K562 (cell line): ENCODE results near the gene SNCA. TPM values are rescaled to one million over a fixed set of nuclear protein-coding genes. Genes with fewer than 3 reads are reported as not detected.

Experiments used
- ATAC-seq: fragments of 200-7000 bp; cut with Tn5 transposase; 3 replicates; pipeline ENCODE4 v1.9.1; 2020; ENCODE audit warnings: moderate library complexity
- BruUV-seq: library from RNA; stranded (reverse); fragments of 400-500 nt; replicated peaks from 2 replicates; lab custom pipeline; 2021; lab: Mats Ljungman, UMichigan
- CTCF ChIA-PET: fragments of 300-600 bp; formaldehyde crosslinking; extraction: SDS; loops from one replicate; lab custom pipeline; 2021; ENCODE audit warnings: low intra/inter-chr PET ratio; lab: Yijun Ruan, JAX
- POLR2A ChIA-PET: fragments of 300-600, 350-650 bp; sonication (Branson Sonifier 250); formaldehyde crosslinking; extraction: SDS; loops from one replicate; lab custom pipeline; 2021; ENCODE audit warnings: antibody characterized with exemption, inconsistent platforms; lab: Yijun Ruan, JAX
- DNase-seq, 4 experiments: peaks; one replicate each; pipeline versions ENCODE4 v3.0.0 to v3.0.0-alpha.2; 2011 to 2018; ENCODE audit warnings: low spot score in 3 of 4, mixed read lengths in 3 of 4; ENCODE audit errors: extremely low read depth in 1 of 4
- FAIRE-seq: peaks from 2 replicates; lab custom pipeline; 2011; peaks lifted over from hg19 to GRCh38; lab: Jason Lieb, UNC
- H2AFZ ChIP-seq: 2 replicates; pipeline ENCODE4 v1.6.0; 2011; ENCODE audit warnings: low read depth, low read length, control low read depth, inconsistent platforms
- H3K27ac ChIP-seq: fragments of 200-600 bp; 3 replicates; pipeline ENCODE4 v1.8.0; 2011; ENCODE audit warnings: low read depth, mild to moderate bottlenecking, control low read depth, inconsistent platforms, low read length, moderate library complexity, mixed read lengths; ENCODE audit errors: extremely low read depth
- H3K27me3 ChIP-seq, 2 experiments: fragments of 300-600 bp in 1 of 2; 2 replicates in 1 of 2; 3 replicates in 1 of 2; pipeline versions ENCODE4 v1.6.0 to v1.8.0; 2011; ENCODE audit warnings: inconsistent platforms in 2 of 2, low read length in 2 of 2, mild to moderate bottlenecking in 1 of 2, mixed read lengths in 1 of 2, moderate library complexity in 1 of 2; ENCODE audit not compliant: control insufficient read depth in 2 of 2, insufficient read depth in 2 of 2
- H3K36me3 ChIP-seq: fragments of 300-600 bp; 3 replicates; pipeline ENCODE4 v1.8.0; 2011; ENCODE audit warnings: mild to moderate bottlenecking, low read length, inconsistent platforms; ENCODE audit not compliant: control insufficient read depth, insufficient read depth
- H3K4me1 ChIP-seq, 2 experiments: fragments of 200-600 bp in 1 of 2; replicated peaks in 1 of 2; 2 replicates in 1 of 2; 3 replicates in 1 of 2; pipeline versions ENCODE4 v1.5.1 to v1.8.0; 2011; ENCODE audit warnings: inconsistent platforms in 2 of 2, low read length in 2 of 2, mild to moderate bottlenecking in 1 of 2, mixed read lengths in 1 of 2, moderate library complexity in 1 of 2; ENCODE audit not compliant: control insufficient read depth in 2 of 2, insufficient read depth in 2 of 2
- H3K4me2 ChIP-seq: 2 replicates; pipeline ENCODE4 v1.6.1; 2011; ENCODE audit warnings: low read length, control low read depth, inconsistent platforms, mixed read lengths; ENCODE audit not compliant: insufficient read depth
- H3K4me3 ChIP-seq: fragments of 200-600 bp; sonication (generic), shearing (Covaris generic); 2 replicates; pipeline ENCODE4 v1.5.1; 2016; ENCODE audit warnings: control low read depth, inconsistent platforms
- H3K79me2 ChIP-seq: fragments of 200-600 bp; 3 replicates; pipeline ENCODE4 v1.8.0; 2011; ENCODE audit warnings: low read length, inconsistent platforms; ENCODE audit not compliant: control insufficient read depth, insufficient read depth
- H3K9ac ChIP-seq, 2 experiments: 2 replicates each; pipeline versions ENCODE4 v1.6.0 to v1.6.1; 2011; ENCODE audit warnings: low read depth in 2 of 2, low read length in 2 of 2, control low read depth in 1 of 2, inconsistent platforms in 1 of 2, mild to moderate bottlenecking in 1 of 2, mixed read lengths in 1 of 2; ENCODE audit not compliant: insufficient read depth in 1 of 2
- H3K9me1 ChIP-seq: one replicate; pipeline ENCODE4 v1.6.0; 2011; ENCODE audit warnings: inconsistent platforms, mild to moderate bottlenecking, low read length, moderate library complexity; ENCODE audit not compliant: control insufficient read depth, insufficient read depth
- H3K9me3 ChIP-seq: replicated peaks from 2 replicates; pipeline ENCODE4 v1.5.1; 2011; ENCODE audit warnings: low read depth, low read length, inconsistent platforms; ENCODE audit not compliant: control insufficient read depth, insufficient read depth
- H4K20me1 ChIP-seq: replicated peaks from 2 replicates; pipeline ENCODE4 v1.6.1; 2011; ENCODE audit warnings: low read length, inconsistent platforms, mixed read lengths; ENCODE audit not compliant: control insufficient read depth, insufficient read depth
- TAF15 ChIP-seq: fragments of 200-400 bp; formaldehyde crosslinking; IDR thresholded peaks from 2 replicates; pipeline ENCODE4 v1.6.1; 2017; ENCODE audit warnings: mild to moderate bottlenecking, low read depth, low read length, moderate library complexity
- WGBS: fragments of 100-300 bp; shearing (Covaris generic); methylation state at CpG from one replicate; pipeline ENCODE4 v1.1.6; 2016; ENCODE audit warnings: low coverage, mixed read lengths; ENCODE audit not compliant: insufficient coverage; ENCODE audit errors: missing lambda C conversion rate; 5-methylcytosine and 5-hydroxymethylcytosine counted together
- in situ Hi-C: fragments of 300-500 bp; cut with MboI; formaldehyde crosslinking; loops from 4 replicates; pipeline ENCODE4 v1.15.0; 2018; ENCODE audit warnings: inconsistent platforms, mixed read lengths
- intact Hi-C: fragments of 100-400 bp; cut with micrococcal nuclease; formaldehyde crosslinking; loops from 2 replicates; pipeline ENCODE4 v1.14.2; 2022
- polyA plus RNA-seq, 8 experiments: library from polyadenylated mRNA; depleted of rRNA in 4 of 8; stranded (reverse) in 5 of 8; unstranded in 3 of 8; fragments of >200 nt; fragmentation: Nextera tagmentation in 2 of 8; fragmentation: Illumina TruSeq in 1 of 8; extraction: Ambion mirVana in 2 of 8; extraction: Trizol in 1 of 8; gene quantifications; 2 replicates each; pipeline versions ENCODE4 v1.2.1 to v1.2.3, GENCODE V29; 2011 to 2014; ENCODE audit warnings: inconsistent platforms in 1 of 8, missing spikeins in 1 of 8
- total RNA-seq, 7 experiments: library from RNA; depleted of rRNA in 6 of 7; stranded (reverse); fragments of >200 nt in 6 of 7; fragmentation: Illumina TruSeq in 2 of 7; extraction: Trizol in 2 of 7; gene quantifications; 2 replicates each; pipeline versions ENCODE4 v1.2.1 to v1.2.3, GENCODE V29; 2011 to 2021; ENCODE audit warnings: low replicate concordance in 1 of 7
- TF ChIP-seq, protein P1 (sequence below): fragments of 250-450 bp; sonication (Bioruptor Pico); IDR thresholded peaks from 2 replicates; pipeline ENCODE4 v1.8.0; 2022; ENCODE audit warnings: inconsistent platforms, mild to moderate bottlenecking, moderate library complexity, borderline replicate concordance

Gene SNCA
- total and polyA plus RNA-seq, 9 of the 15 experiments (the other 6 are each of a cell fraction or from before 2014, with no cell fraction given) = 1.7 to 12.6 (median 3.6) TPM

DNA sequence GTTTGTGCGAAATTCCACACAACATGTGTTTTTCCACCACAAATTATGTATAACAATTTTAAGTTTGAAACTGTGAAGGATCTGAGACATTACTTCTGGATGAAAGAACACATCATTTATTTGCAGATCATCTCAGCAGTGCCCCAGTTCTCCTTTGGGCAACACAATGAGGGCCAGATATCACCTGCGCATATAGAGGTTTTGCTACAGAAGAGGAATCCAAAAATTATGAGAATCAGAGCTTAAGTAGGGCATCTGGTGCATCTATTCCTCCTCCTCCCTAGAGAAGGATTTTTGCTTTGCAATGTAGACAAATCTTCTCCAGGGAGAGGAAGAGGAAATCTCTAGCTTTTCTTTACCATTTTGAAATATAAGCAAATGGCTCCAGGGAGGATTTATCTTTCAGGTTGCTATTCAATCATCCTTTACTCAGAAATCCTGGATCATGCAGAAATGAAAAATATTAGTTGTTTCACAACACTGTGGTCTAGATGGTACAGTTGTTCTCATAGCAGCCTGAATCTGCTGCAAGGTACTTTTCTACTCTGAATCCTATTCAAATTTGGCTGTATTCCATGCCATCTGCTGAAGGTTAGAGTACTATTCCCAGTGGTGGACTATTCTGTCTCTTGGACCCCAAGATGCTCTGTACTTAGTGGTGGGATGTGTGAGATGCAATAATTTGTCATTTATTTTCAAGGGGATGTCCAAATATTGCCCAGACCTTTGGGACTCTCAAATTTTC, 132.1 kb downstream of the SNCA start:
- no peak for FAIRE-seq
- POLR2A ChIA-PET = no interaction called here
- no peaks in the 10 kb centered on the region for H3K9me1 ChIP-seq
- BruUV-seq = no TSS peak
- 4% methylated on average over 2 of the region's 2 CpGs for WGBS
- no peak overlapping the region for H3K9ac ChIP-seq
- intact Hi-C loops = no loop called here
- H2AFZ ChIP-seq = no peak overlapping the region
- H3K36me3 ChIP-seq = no peaks in the 10 kb centered on the region
- no peak overlapping the region for H3K27ac ChIP-seq
- no peaks in the 10 kb centered on the region for H4K20me1 ChIP-seq
- no peak for TF ChIP-seq TAF15
- TF ChIP-seq, protein P1, sequence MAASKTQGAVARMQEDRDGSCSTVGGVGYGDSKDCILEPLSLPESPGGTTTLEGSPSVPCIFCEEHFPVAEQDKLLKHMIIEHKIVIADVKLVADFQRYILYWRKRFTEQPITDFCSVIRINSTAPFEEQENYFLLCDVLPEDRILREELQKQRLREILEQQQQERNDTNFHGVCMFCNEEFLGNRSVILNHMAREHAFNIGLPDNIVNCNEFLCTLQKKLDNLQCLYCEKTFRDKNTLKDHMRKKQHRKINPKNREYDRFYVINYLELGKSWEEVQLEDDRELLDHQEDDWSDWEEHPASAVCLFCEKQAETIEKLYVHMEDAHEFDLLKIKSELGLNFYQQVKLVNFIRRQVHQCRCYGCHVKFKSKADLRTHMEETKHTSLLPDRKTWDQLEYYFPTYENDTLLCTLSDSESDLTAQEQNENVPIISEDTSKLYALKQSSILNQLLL (CRISPR knock-in tag) = no peak
- H3K4me2 ChIP-seq = no peak overlapping the region
- no peak for DNase-seq
- CTCF ChIA-PET = no interaction called here
- H3K4me1 ChIP-seq = no peaks in the 10 kb centered on the region
- in situ Hi-C loops = no loop called here
- ATAC-seq = no peak
- no peak overlapping the region for H3K4me3 ChIP-seq
- H3K79me2 ChIP-seq = no peaks in the 10 kb centered on the region
- H3K9me3 ChIP-seq = no peaks in the 10 kb centered on the region
- no peaks in the 10 kb centered on the region for H3K27me3 ChIP-seq
